Astrocyte of the spinal cord (primary cell): ENCODE measurements around the gene ZNF418.

Experiments used
- DNase-seq: peaks from one replicate; pipeline ENCODE4 v3.0.0; 2011; ENCODE audit warnings: low read depth, low spot score
- H3K4me3 ChIP-seq: 2 replicates; pipeline ENCODE4 v1.5.1; 2011; ENCODE audit warnings: low read depth, mild to moderate bottlenecking, low read length, moderate library complexity
- in situ Hi-C: cut with HindIII; loops from 2 replicates; pipeline ENCODE4 v1.10.0; 2017; ENCODE audit warnings: low sequenced_read_pairs
- TF ChIP-seq, protein P1 (sequence below): IDR thresholded peaks from 2 replicates; pipeline ENCODE4 v1.5.1; 2012; ENCODE audit warnings: low read depth, mild to moderate bottlenecking, low read length, inconsistent platforms

ZNF418 gene

GRCh38 chr19:57949702-57950101, 14.5 kb upstream of the ZNF418 start:
- no peak for DNase-seq
- H3K4me3 ChIP-seq, result no peak overlapping the region
- TF ChIP-seq, protein P1, sequence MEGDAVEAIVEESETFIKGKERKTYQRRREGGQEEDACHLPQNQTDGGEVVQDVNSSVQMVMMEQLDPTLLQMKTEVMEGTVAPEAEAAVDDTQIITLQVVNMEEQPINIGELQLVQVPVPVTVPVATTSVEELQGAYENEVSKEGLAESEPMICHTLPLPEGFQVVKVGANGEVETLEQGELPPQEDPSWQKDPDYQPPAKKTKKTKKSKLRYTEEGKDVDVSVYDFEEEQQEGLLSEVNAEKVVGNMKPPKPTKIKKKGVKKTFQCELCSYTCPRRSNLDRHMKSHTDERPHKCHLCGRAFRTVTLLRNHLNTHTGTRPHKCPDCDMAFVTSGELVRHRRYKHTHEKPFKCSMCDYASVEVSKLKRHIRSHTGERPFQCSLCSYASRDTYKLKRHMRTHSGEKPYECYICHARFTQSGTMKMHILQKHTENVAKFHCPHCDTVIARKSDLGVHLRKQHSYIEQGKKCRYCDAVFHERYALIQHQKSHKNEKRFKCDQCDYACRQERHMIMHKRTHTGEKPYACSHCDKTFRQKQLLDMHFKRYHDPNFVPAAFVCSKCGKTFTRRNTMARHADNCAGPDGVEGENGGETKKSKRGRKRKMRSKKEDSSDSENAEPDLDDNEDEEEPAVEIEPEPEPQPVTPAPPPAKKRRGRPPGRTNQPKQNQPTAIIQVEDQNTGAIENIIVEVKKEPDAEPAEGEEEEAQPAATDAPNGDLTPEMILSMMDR, result no peak
- in situ Hi-C loops, result no loop called here

GRCh38 chr19:57949296-57949695, 14.1 kb upstream of the ZNF418 start:
- in situ Hi-C loops, result no loop called here
- H3K4me3 ChIP-seq, result no peak overlapping the region
- no peak for DNase-seq
- TF ChIP-seq, protein P1, result no peak

GRCh38 chr19:57947419-57948134, 12.4 kb upstream of the ZNF418 start, which contains the start of gene ZNF256:
ZNF256 (minus strand) TSS chr19:57947706; CDS start chr19:57947474, 232 bp downstream.
- H3K4me3 ChIP-seq, result peak within 1 kb of the TSS; percentile 85
- TF ChIP-seq, protein P1, result peak; percentile 50
- peak; percentile 96 for DNase-seq
- in situ Hi-C loops, result no loop called here

DNA sequence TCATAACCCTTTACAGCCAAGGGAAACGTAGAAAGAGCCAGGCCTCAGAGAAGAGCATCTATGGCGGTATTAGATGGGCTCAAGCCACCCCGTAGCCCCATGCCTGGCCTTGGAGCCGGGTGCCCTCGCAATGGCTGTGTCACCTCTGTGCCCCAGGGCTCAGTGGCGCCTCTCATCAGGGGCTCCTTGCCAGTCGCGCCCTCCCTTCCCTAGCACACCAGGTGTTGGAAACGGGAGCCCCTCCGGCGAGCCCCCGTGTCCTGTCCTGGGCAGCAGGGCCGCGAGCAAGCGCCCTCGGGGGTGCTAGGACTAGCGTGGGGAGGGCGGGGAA, 11.9 kb upstream of the ZNF418 start:
- in situ Hi-C loops, result no loop called here
- DNase-seq, result no peak
- peak overlapping the region; percentile 85 for H3K4me3 ChIP-seq
- TF ChIP-seq, protein P1, result no peak

DNA sequence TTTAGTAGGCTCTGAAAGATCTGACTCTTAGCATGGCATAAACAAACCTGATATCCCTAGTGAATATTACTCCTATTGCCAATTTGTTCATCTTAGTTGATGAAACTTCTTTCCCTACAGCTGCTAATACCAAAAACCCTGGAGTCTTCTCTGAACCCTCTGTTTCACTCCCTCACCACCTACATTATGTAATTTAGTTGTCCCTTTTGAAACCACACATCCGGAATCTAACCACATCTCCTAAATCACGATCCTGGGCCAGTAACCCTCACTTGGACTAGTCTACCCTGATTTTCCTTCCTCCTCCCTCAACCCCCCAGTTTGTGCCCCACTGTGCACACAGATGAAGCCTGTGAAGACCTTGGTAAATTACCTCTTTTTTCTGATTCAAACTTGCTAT, 11.1 kb upstream of the ZNF418 start:
- H3K4me3 ChIP-seq, result peak overlapping the region; percentile 85
- no peak for DNase-seq
- TF ChIP-seq, protein P1, result no peak
- in situ Hi-C loops, result no loop called here

GRCh38 chr19:57941593-57941992, 6.4 kb upstream of the ZNF418 start:
- DNase-seq, result no peak
- no peak overlapping the region for H3K4me3 ChIP-seq
- TF ChIP-seq, protein P1, result no peak
- in situ Hi-C loops, result no loop called here
